Vagina (tissue), 2 donors: ENCODE results near the gene FCRL2. TPM values are rescaled to one million over a fixed set of nuclear protein-coding genes. Genes with fewer than 3 reads are reported as not detected.

ENCODE experiments used
- DNase-seq, 2 donors: peaks; one replicate each; pipeline ENCODE4 v3.0.0-alpha.2; 2017; ENCODE audit errors: extremely low spot score in 2 of 2
- H3K27ac ChIP-seq: fragments of 200-600 bp; sonication (generic); one replicate; pipeline ENCODE4 v1.5.1; 2019
- H3K27me3 ChIP-seq: fragments of 200-600 bp; sonication (generic); one replicate; pipeline ENCODE4 v1.5.1; 2019
- H3K36me3 ChIP-seq, 2 donors: fragments of 200-600 bp; sonication (generic); one replicate each; pipeline ENCODE4 v1.5.1; 2017 to 2019
- H3K4me1 ChIP-seq: fragments of 200-600 bp; sonication (generic); one replicate; pipeline ENCODE4 v1.5.1; 2019
- H3K4me3 ChIP-seq, 2 donors: fragments of 200-600 bp; sonication (generic); 1 replicate in 1 of 2; 2 replicates in 1 of 2; pipeline ENCODE4 v1.5.1; 2016 to 2019
- H3K9me3 ChIP-seq: fragments of 200-600 bp; sonication (generic); one replicate; pipeline ENCODE4 v1.5.1; 2019
- CTCF ChIP-seq, 3 experiments: fragments of 450-650 bp in 2 of 3; fragments of 200-600 bp in 1 of 3; sonication (generic) in 1 of 3; IDR thresholded peaks; one replicate each; pipeline ENCODE4 v1.5.1; 2017 to 2019; ENCODE audit warnings: antibody characterized with exemption in 3 of 3, mild to moderate bottlenecking in 2 of 3, moderate library complexity in 2 of 3
- POLR2A ChIP-seq, 2 donors: fragments of 450-650 bp; IDR thresholded peaks; one replicate each; pipeline ENCODE4 v1.6.1; 2017; ENCODE audit warnings: antibody characterized with exemption in 2 of 2, mild to moderate bottlenecking in 2 of 2, moderate library complexity in 2 of 2
- POLR2AphosphoS5 ChIP-seq, 2 donors: sonication (generic); formaldehyde crosslinking; IDR thresholded peaks; one replicate each; pipeline ENCODE4 v1.9.0; 2017; ENCODE audit warnings: antibody characterized with exemption in 2 of 2, mild to moderate bottlenecking in 2 of 2, low read depth in 1 of 2; ENCODE audit not compliant: insufficient read depth in 1 of 2
- intact Hi-C: fragments of 100-400 bp; cut with DNase I; formaldehyde crosslinking; loops from one replicate; pipeline ENCODE4 v1.15.1; 2023
- total RNA-seq: library from RNA; depleted of rRNA; stranded (reverse); fragments of >200 nt; gene quantifications from one replicate; pipeline ENCODE4 v1.2.3, GENCODE V29; 2016

The FCRL2 gene
- total RNA-seq, 1 donor from 2014 or later: not detected

DNA sequence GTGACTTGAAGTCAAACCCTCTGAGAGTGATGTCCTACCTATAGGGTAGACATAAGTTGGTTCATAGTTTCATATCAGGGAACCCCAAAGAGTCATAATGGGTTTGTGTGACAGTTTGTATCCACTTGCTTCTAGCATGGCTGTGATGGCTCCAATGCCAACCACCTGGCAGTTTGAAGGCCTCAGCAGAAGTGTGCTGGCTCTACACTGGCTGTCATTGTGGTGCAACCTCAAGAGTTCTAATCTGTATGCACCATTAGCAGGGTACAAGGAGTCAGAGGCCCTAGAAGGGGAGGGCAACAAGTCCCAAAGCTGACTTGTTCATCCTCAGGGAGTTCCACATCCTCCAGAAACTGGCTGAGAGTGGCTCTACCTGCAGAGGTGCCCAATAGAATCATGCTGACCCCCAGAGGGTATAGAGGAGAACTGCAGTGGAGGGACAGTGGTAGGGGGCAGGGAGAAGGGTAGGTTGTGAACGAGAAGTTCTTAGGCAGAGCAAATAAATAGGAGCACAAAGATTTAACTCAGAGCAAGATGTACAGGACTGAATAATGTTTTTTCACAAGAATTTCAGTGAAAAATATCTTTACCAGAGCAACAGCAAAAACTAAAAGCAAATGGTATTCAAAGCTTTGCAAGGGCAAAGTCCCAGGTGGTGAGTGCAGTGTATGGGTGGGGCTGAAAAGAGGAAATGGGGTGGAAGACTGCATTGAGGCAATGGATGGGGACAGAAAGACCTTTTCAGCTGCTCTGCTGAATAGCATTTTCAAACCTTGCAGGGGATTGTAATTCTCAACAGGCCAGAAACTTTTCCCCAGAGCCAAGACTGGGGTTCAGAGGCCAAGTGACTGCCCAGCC is 3.2 kb downstream of the FCRL2 start:
- no peaks in the 10 kb centered on the region for H3K4me1 ChIP-seq
- no peaks in the 10 kb centered on the region for H3K27me3 ChIP-seq
- no peaks in the 10 kb centered on the region for H3K36me3 ChIP-seq
- intact Hi-C loops: no loop called here
- no peak for DNase-seq
- no peaks in the 10 kb centered on the region for H3K9me3 ChIP-seq
- H3K27ac ChIP-seq: no peak overlapping the region
- H3K4me3 ChIP-seq: no peak overlapping the region
- no peak for TF ChIP-seq POLR2AphosphoS5 (IDR thresholded peaks at IDR 0.05; ENCODE audit: insufficient read depth in 1 of 2, low read depth in 1 of 2)
- no peak for TF ChIP-seq CTCF (IDR thresholded peaks at IDR 0.05)
- TF ChIP-seq POLR2A (IDR thresholded peaks at IDR 0.05): no peak

DNA sequence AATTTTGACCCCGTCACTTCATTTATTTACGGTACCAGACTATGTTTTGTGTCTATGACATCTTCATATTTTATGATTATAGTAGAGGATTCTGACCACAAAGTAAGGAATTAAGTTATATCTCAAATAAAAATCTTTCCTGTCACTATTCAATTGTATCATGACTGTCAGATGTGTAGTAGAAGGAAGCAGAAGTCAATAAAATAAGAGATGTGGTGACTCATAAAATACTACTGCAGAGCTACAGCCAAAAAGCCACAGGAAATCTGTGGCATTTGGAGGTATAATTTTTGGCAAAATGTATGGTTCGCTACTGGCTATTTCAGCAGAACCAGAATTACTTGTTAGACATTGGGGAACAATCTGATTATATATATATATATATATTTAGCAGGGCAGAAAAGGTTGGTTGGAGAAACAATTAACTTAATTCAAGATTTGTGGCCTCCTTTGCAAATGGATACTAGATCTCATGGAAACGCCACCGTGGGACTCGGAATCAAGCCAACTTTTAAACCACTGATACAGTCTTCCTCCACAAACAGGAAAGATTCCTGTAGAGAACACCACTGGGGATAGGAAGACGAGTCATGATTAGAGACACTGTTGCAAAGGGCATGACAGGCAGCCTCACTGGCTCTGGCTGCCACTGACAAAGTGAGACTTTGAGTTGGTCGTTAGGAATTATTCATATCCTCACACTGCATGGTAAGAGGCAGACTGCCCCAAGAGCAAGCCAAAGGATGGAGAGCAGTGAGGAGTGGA is 5.1 kb downstream of the FCRL2 start:
- Histone ChIP-seq H3K27ac (no peak overlapping the region), H3K27me3 (no peaks in the 10 kb centered on the region), H3K36me3 (no peaks in the 10 kb centered on the region), H3K4me3 (no peak overlapping the region), H3K4me1 (no peaks in the 10 kb centered on the region), H3K9me3 (no peaks in the 10 kb centered on the region)
- TF ChIP-seq POLR2AphosphoS5 (IDR thresholded peaks at IDR 0.05; ENCODE audit: insufficient read depth in 1 of 2, low read depth in 1 of 2): no peak
- no peak for TF ChIP-seq POLR2A (IDR thresholded peaks at IDR 0.05)
- no peak for TF ChIP-seq CTCF (IDR thresholded peaks at IDR 0.05)
- no peak for DNase-seq
- intact Hi-C loops: no loop called here

DNA sequence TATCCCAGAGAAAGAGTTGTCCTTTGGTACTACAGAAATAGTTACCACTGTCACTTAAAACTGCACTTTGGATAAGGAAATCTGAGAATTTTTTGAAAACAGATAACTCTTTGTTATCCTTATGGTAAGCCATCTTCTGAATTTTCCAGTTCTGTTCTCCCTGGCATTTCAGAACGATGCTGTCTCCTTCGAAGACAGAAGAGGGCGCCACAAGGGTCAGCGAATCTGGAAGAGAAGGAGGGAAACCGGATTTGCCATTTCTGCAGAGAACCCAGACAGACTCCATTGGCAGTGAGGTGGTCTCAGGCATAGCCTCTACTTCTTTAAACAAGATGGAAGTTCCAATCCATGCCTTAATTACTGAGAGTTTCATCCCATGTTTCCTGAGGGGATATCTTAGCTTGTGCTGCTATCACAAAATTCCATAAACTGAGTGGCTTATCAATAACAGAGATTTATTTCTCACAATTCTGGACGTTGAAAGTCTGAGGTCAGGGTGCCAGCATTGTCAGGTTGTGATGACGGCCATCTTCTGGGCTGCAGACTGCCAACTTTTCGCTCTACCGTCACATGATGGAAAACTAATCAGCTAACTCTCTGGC is 6.4 kb downstream of the FCRL2 start:
- intact Hi-C loops: no loop called here
- Histone ChIP-seq H3K27me3 (no peaks in the 10 kb centered on the region), H3K27ac (no peak overlapping the region), H3K4me1 (no peaks in the 10 kb centered on the region), H3K9me3 (no peaks in the 10 kb centered on the region), H3K36me3 (no peaks in the 10 kb centered on the region), H3K4me3 (no peak overlapping the region)
- TF ChIP-seq POLR2A (IDR thresholded peaks at IDR 0.05): no peak
- no peak for TF ChIP-seq POLR2AphosphoS5 (IDR thresholded peaks at IDR 0.05; ENCODE audit: insufficient read depth in 1 of 2, low read depth in 1 of 2)
- no peak for TF ChIP-seq CTCF (IDR thresholded peaks at IDR 0.05)
- DNase-seq: no peak

- no peaks in the 10 kb centered on the region for H3K36me3 ChIP-seq
- H3K4me3 ChIP-seq: no peak overlapping the region
- no peak for DNase-seq
- TF ChIP-seq CTCF (IDR thresholded peaks at IDR 0.05): no peak
- intact Hi-C loops: no loop called here
- no peaks in the 10 kb centered on the region for H3K27me3 ChIP-seq
- H3K27ac ChIP-seq: no peak overlapping the region
- no peaks in the 10 kb centered on the region for H3K4me1 ChIP-seq
- no peaks in the 10 kb centered on the region for H3K9me3 ChIP-seq
Measured at GRCh38 chr1:157766792-157767191, 10.1 kb downstream of the FCRL2 start.
